ENCODE measurements around the gene PANK1. TPM values are rescaled to one million over a fixed set of nuclear protein-coding genes. Genes with fewer than 3 reads are reported as not detected.

PANK1 gene
- total RNA-seq, 3 donors from 2014 or later (not counting 1 experiment from before 2014, with no cell fraction given): 0.85 to 2.2 (median 1.4) TPM

- no peak for TF ChIP-seq CTCF (IDR thresholded peaks at IDR 0.05)
- peaks cover 7% of the 10 kb centered on the region for H3K4me1 ChIP-seq (ENCODE audit: control insufficient read depth, insufficient read depth, low read length)
- H3K27ac ChIP-seq (ENCODE audit: low read length): no peak overlapping the region
- Mint-ChIP-seq H3K27ac (no peak overlapping the region), H3K4me1 (peaks cover 9% of the 10 kb centered on the region in 2 donors), H3K27me3 (ENCODE audit: low read depth in 2 of 2) (peaks cover 19 to 23% of the 10 kb centered on the region in 2 donors), H3K36me3 (no peaks in the 10 kb centered on the region), H3K4me3 (peak overlapping the region; percentile 63), H3K9me3 (no peaks in the 10 kb centered on the region)
- no peaks in the 10 kb centered on the region for H3K9me3 ChIP-seq (ENCODE audit: control insufficient read depth, insufficient read depth, low read length)
- H3K36me3 ChIP-seq (ENCODE audit: control insufficient read depth, insufficient read depth, low read length): no peaks in the 10 kb centered on the region
- 81% methylated on average over 4 of the region's 5 CpGs for WGBS (ENCODE audit: insufficient coverage)
- no peak overlapping the region for H3K4me3 ChIP-seq (ENCODE audit: low read length)
- intact Hi-C loops (cut with micrococcal nuclease): no loop called here
- no peak for DNase-seq
- no peak for ATAC-seq
- H3K27me3 ChIP-seq (ENCODE audit: control insufficient read depth, insufficient read depth, low read length): peaks cover 2% of the 10 kb centered on the region
These were observed 2.0 kb upstream of the PANK1 start for GRCh38 chr10:89646889-89647657.

GRCh38 chr10:89645742-89646172 is 715 bp upstream of the PANK1 start:
- H3K4me3 ChIP-seq (ENCODE audit: low read length): no peak overlapping the region
- intact Hi-C loops (cut with micrococcal nuclease): no loop called here
- H3K27ac ChIP-seq (ENCODE audit: low read length): no peak overlapping the region
- no peaks in the 10 kb centered on the region for H3K36me3 ChIP-seq (ENCODE audit: control insufficient read depth, insufficient read depth, low read length)
- H3K27me3 ChIP-seq (ENCODE audit: control insufficient read depth, insufficient read depth, low read length): peaks cover 2% of the 10 kb centered on the region
- no peak for ATAC-seq
- H3K4me1 ChIP-seq (ENCODE audit: control insufficient read depth, insufficient read depth, low read length): peaks cover 7% of the 10 kb centered on the region
- H3K9me3 ChIP-seq (ENCODE audit: control insufficient read depth, insufficient read depth, low read length): no peaks in the 10 kb centered on the region
- no peak for DNase-seq
- peaks cover 9% of the 10 kb centered on the region in 2 donors for H3K4me1 Mint-ChIP-seq
- no peaks in the 10 kb centered on the region for H3K9me3 Mint-ChIP-seq
- no peaks in the 10 kb centered on the region for H3K36me3 Mint-ChIP-seq
- H3K4me3 Mint-ChIP-seq: peak overlapping the region; percentile 13
- H3K27ac Mint-ChIP-seq: no peak overlapping the region
- H3K27me3 Mint-ChIP-seq (ENCODE audit: low read depth in 2 of 2): peaks cover 19 to 23% of the 10 kb centered on the region in 2 donors
- WGBS (ENCODE audit: insufficient coverage): 61% methylated on average over 6 of the region's 6 CpGs
- TF ChIP-seq CTCF (IDR thresholded peaks at IDR 0.05): no peak

- intact Hi-C loops (cut with micrococcal nuclease): loop anchor here (1.0 kb wide), 1 partner anchor 57 kb away; the partner anchor contains the start of gene KIF20B
- H3K27me3 ChIP-seq (ENCODE audit: control insufficient read depth, insufficient read depth, low read length): peaks cover 2% of the 10 kb centered on the region
- peak in 1 of 2 donors; percentile 35 for DNase-seq
- no peaks in the 10 kb centered on the region for H3K36me3 Mint-ChIP-seq
- peak; percentile 10 to 42 (median 37) for ATAC-seq
- no peak overlapping the region for H3K4me3 Mint-ChIP-seq
- H3K27ac Mint-ChIP-seq: no peak overlapping the region
- H3K27ac ChIP-seq (ENCODE audit: low read length): no peak overlapping the region
- H3K27me3 Mint-ChIP-seq (ENCODE audit: low read depth in 2 of 2): peaks cover 15 to 16% of the 10 kb centered on the region in 2 donors
- WGBS (ENCODE audit: insufficient coverage): 0% methylated on average over 35 of the region's 35 CpGs
- peaks cover 7% of the 10 kb centered on the region for H3K4me1 ChIP-seq (ENCODE audit: control insufficient read depth, insufficient read depth, low read length)
- H3K9me3 ChIP-seq (ENCODE audit: control insufficient read depth, insufficient read depth, low read length): no peaks in the 10 kb centered on the region
- TF ChIP-seq CTCF (IDR thresholded peaks at IDR 0.05): no peak
- H3K4me3 ChIP-seq (ENCODE audit: low read length): peak overlapping the region; percentile 55
- no peaks in the 10 kb centered on the region for H3K36me3 ChIP-seq (ENCODE audit: control insufficient read depth, insufficient read depth, low read length)
- H3K4me1 Mint-ChIP-seq: peaks cover 9% of the 10 kb centered on the region in 2 donors
- H3K9me3 Mint-ChIP-seq: no peaks in the 10 kb centered on the region
These were observed 413 bp downstream of the PANK1 start for GRCh38 chr10:89644691-89644966.
